Effector CD4-positive, alpha-beta T cell (primary cell): Measurements from ENCODE around the gene FAM13C.

Experiments
- DNase-seq: peaks from one replicate; pipeline ENCODE4 v3.0.0-alpha.2; 2020

FAM13C gene

GRCh38 chr10:59312247-59312646 lies 50.1 kb downstream of the FAM13C start:
- no peak for DNase-seq

- no peak for DNase-seq
These were observed 51.3 kb downstream of the FAM13C start for GRCh38 chr10:59311025-59311424.

GRCh38 chr10:59310324-59310914 lies 51.9 kb downstream of the FAM13C start:
- no peak for DNase-seq

- DNase-seq: no peak
These were observed 57.7 kb downstream of the FAM13C start for GRCh38 chr10:59304521-59305097.

GRCh38 chr10:59303018-59303417 lies 59.3 kb downstream of the FAM13C start:
- no peak for DNase-seq

GRCh38 chr10:59302381-59302780 lies 60.0 kb downstream of the FAM13C start:
- no peak for DNase-seq

- DNase-seq: no peak
These were observed 61.1 kb downstream of the FAM13C start for GRCh38 chr10:59301067-59301754.

- no peak for DNase-seq
These were observed 62.0 kb downstream of the FAM13C start for GRCh38 chr10:59300386-59300785.

GRCh38 chr10:59299933-59300332 lies 62.4 kb downstream of the FAM13C start:
- DNase-seq: no peak

- no peak for DNase-seq
These were observed 71.9 kb downstream of the FAM13C start for GRCh38 chr10:59290448-59290847.

GRCh38 chr10:59289853-59290252 lies 72.5 kb downstream of the FAM13C start:
- DNase-seq: no peak

- DNase-seq: no peak
These were observed 74.6 kb downstream of the FAM13C start for GRCh38 chr10:59287587-59288255.

GRCh38 chr10:59285848-59286247 lies 76.5 kb downstream of the FAM13C start:
- no peak for DNase-seq

GRCh38 chr10:59285073-59285472 lies 77.3 kb downstream of the FAM13C start:
- no peak for DNase-seq

- no peak for DNase-seq
These were observed 78.0 kb downstream of the FAM13C start for GRCh38 chr10:59284118-59284975.

GRCh38 chr10:59283456-59284091 lies 78.8 kb downstream of the FAM13C start:
- no peak for DNase-seq

- no peak for DNase-seq
These were observed 80.5 kb downstream of the FAM13C start for GRCh38 chr10:59281861-59282260.

- DNase-seq: no peak
These were observed 82.3 kb downstream of the FAM13C start for GRCh38 chr10:59279991-59280505.

GRCh38 chr10:59279476-59279875 lies 82.9 kb downstream of the FAM13C start:
- no peak for DNase-seq

- DNase-seq: no peak
These were observed 85.4 kb downstream of the FAM13C start for GRCh38 chr10:59276919-59277318.

- DNase-seq: no peak
These were observed 86.2 kb downstream of the FAM13C start for GRCh38 chr10:59276133-59276532.

- no peak for DNase-seq
These were observed 88.9 kb downstream of the FAM13C start for GRCh38 chr10:59273445-59273844.
